HepG2 (cell line): Measurements from ENCODE around the gene FAM222A. TPM values are rescaled to one million over a fixed set of nuclear protein-coding genes. Genes with fewer than 3 reads are reported as not detected.

Source experiments
- CEBPG ChIP-seq: IDR thresholded peaks from 2 replicates; pipeline ENCODE4 v1.6.1; 2016
- FOSL2 ChIP-seq: sonication (generic); formaldehyde crosslinking; IDR thresholded peaks from 2 replicates; pipeline ENCODE4 v1.4.0; 2020; ENCODE audit warnings: missing genetic modification reagents
- FOXM1 ChIP-seq: sonication (generic); formaldehyde crosslinking; IDR thresholded peaks from 2 replicates; pipeline ENCODE4 v1.5.0; 2020; ENCODE audit warnings: missing genetic modification reagents
- GZF1 ChIP-seq: sonication (generic); formaldehyde crosslinking; IDR thresholded peaks from 2 replicates; pipeline ENCODE4 v1.5.1; 2020; ENCODE audit warnings: mild to moderate bottlenecking, missing genetic modification reagents
- KDM3A ChIP-seq: IDR thresholded peaks from 2 replicates; pipeline ENCODE4 v1.6.1; 2018; ENCODE audit warnings: low read depth, missing compliant biosample characterization
- KDM5A ChIP-seq: fragments of 200-600 bp; sonication (generic); IDR thresholded peaks from 2 replicates; pipeline ENCODE4 v1.7.0; 2018; ENCODE audit warnings: antibody characterized with exemption, mild to moderate bottlenecking, low read length, borderline replicate concordance
- MIER2 ChIP-seq: IDR thresholded peaks from 2 replicates; pipeline ENCODE4 v1.6.1; 2016; ENCODE audit warnings: missing biosample characterization, missing genetic modification reagents
- MXD4 ChIP-seq: IDR thresholded peaks from 2 replicates; pipeline ENCODE4 v1.6.1; 2016; ENCODE audit warnings: mild to moderate bottlenecking, missing biosample characterization, missing genetic modification reagents
- NFYB ChIP-seq: sonication (generic); formaldehyde crosslinking; IDR thresholded peaks from 2 replicates; pipeline ENCODE4 v1.4.0; 2020; ENCODE audit warnings: missing genetic modification reagents
- PITX1 ChIP-seq: sonication (generic); formaldehyde crosslinking; IDR thresholded peaks from 2 replicates; pipeline ENCODE4 v1.5.1; 2020; ENCODE audit warnings: mild to moderate bottlenecking, missing genetic modification reagents
- SAP130 ChIP-seq: IDR thresholded peaks from 2 replicates; pipeline ENCODE4 v1.6.1; 2016; ENCODE audit warnings: low read depth
- TGIF2 ChIP-seq: IDR thresholded peaks from 2 replicates; pipeline ENCODE4 v1.6.1; 2016; ENCODE audit warnings: control low read depth, missing compliant biosample characterization
- TOE1 ChIP-seq: sonication (generic); formaldehyde crosslinking; IDR thresholded peaks from 2 replicates; pipeline ENCODE4 v1.4.0; 2020; ENCODE audit warnings: mild to moderate bottlenecking, missing genetic modification reagents
- ZFAT ChIP-seq: sonication (generic); formaldehyde crosslinking; conservative IDR thresholded peaks from 2 replicates; pipeline ENCODE4 v1.8.1; 2023; ENCODE audit warnings: missing genetic modification reagents, inconsistent platforms
- ZFP37 ChIP-seq: sonication (generic); formaldehyde crosslinking; IDR thresholded peaks from 2 replicates; pipeline ENCODE4 v1.4.0; 2020; ENCODE audit warnings: missing genetic modification reagents, borderline replicate concordance
- ZNF121 ChIP-seq: sonication (generic); formaldehyde crosslinking; IDR thresholded peaks from 2 replicates; pipeline ENCODE4 v1.5.0; 2020; ENCODE audit warnings: mild to moderate bottlenecking, missing genetic modification reagents
- polyA plus RNA-seq, 8 experiments: library from polyadenylated mRNA; depleted of rRNA in 3 of 8; stranded (reverse) in 7 of 8; unstranded in 1 of 8; fragments of >200 nt; fragmentation: Illumina TruSeq in 4 of 8; extraction: Trizol in 4 of 8; gene quantifications; 2 replicates each; pipeline versions ENCODE4 v1.2.1 to v1.2.3, GENCODE V29; 2011 to 2016; ENCODE audit warnings: low read depth in 4 of 8, missing spikeins in 1 of 8, mixed read lengths in 1 of 8; ENCODE audit not compliant: insufficient read depth in 1 of 8
- total RNA-seq, 5 experiments: library from RNA; depleted of rRNA; stranded (reverse); fragments of >200 nt; fragmentation: Illumina TruSeq; extraction: Trizol; gene quantifications; 2 replicates each; pipeline ENCODE4 v1.2.3, GENCODE V29; 2016; ENCODE audit warnings: low read depth in 1 of 5
- TF ChIP-seq, protein P1 (sequence below): sonication (generic); formaldehyde crosslinking; IDR thresholded peaks from 2 replicates; pipeline ENCODE4 v1.5.0; 2020; ENCODE audit warnings: mild to moderate bottlenecking, missing genetic modification reagents, borderline replicate concordance
- TF ChIP-seq, protein P2 (sequence below): sonication (generic); formaldehyde crosslinking; IDR thresholded peaks from 2 replicates; pipeline ENCODE4; 2020; ENCODE audit warnings: missing genetic modification reagents, mild to moderate bottlenecking, borderline replicate concordance
- TF ChIP-seq, protein P3 (sequence below): sonication (generic); formaldehyde crosslinking; IDR thresholded peaks from 2 replicates; pipeline ENCODE4 v1.4.0; 2020; ENCODE audit warnings: low read depth, mild to moderate bottlenecking, missing genetic modification reagents

Gene FAM222A
- total and polyA plus RNA-seq, 2 of the 13 experiments (the other 11 are each of a cell fraction or from before 2014, with no cell fraction given): 2.7 to 9.6 TPM

DNA sequence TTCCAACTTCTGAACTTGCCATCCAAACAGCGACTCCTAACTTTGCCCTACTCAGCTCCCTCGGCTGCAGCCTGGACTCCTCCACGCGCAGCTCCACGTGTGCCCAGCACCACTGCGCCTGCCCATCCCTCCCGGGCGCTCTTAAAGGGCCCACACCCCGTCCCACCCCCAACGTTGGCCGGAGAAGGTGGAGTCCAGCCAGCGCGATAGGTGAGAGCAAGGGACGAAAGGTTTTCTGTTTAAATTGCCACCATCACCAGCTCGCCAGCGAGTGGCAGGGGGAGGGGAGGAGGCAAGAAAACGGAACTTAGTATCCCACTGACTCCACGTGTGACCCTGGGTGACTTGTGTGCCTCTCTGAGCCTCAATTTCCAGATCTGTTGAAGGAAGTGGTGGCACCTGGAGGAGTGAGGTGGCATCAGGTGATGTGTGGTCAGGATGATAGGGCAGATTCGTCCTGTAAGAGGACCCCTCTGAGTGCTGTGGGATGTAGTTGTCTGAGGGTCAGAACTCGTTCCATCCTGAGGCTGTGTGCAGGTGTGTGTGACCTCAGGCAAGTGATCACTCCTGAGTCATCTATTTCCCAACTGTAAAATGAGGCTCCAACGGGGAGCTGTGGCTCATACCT, 59.9 kb downstream of the FAM222A start (continued):
- TF ChIP-seq ZFAT (CRISPR knock-in tag): no peak
- peak; percentile 25 for TF ChIP-seq SAP130 (CRISPR knock-in tag)
- TF ChIP-seq KDM3A (CRISPR knock-in tag): no peak
- no peak for TF ChIP-seq FOXM1 (CRISPR knock-in tag)
- no peak for TF ChIP-seq TGIF2
- peak; percentile 14; the same call in 1 of the 2 replicates for TF ChIP-seq ZNF121 (CRISPR knock-in tag)
- TF ChIP-seq ZFP37 (CRISPR knock-in tag): no peak
- TF ChIP-seq NFYB: no peak
- no peak for TF ChIP-seq KDM5A
- TF ChIP-seq PITX1 (CRISPR knock-in tag): peak; percentile 58; the same call in 1 of the 2 replicates
- TF ChIP-seq GZF1 (CRISPR knock-in tag): no peak; the same call in 1 of the 2 replicates
- peak; percentile 58 for TF ChIP-seq FOSL2
- TF ChIP-seq, protein P1, sequence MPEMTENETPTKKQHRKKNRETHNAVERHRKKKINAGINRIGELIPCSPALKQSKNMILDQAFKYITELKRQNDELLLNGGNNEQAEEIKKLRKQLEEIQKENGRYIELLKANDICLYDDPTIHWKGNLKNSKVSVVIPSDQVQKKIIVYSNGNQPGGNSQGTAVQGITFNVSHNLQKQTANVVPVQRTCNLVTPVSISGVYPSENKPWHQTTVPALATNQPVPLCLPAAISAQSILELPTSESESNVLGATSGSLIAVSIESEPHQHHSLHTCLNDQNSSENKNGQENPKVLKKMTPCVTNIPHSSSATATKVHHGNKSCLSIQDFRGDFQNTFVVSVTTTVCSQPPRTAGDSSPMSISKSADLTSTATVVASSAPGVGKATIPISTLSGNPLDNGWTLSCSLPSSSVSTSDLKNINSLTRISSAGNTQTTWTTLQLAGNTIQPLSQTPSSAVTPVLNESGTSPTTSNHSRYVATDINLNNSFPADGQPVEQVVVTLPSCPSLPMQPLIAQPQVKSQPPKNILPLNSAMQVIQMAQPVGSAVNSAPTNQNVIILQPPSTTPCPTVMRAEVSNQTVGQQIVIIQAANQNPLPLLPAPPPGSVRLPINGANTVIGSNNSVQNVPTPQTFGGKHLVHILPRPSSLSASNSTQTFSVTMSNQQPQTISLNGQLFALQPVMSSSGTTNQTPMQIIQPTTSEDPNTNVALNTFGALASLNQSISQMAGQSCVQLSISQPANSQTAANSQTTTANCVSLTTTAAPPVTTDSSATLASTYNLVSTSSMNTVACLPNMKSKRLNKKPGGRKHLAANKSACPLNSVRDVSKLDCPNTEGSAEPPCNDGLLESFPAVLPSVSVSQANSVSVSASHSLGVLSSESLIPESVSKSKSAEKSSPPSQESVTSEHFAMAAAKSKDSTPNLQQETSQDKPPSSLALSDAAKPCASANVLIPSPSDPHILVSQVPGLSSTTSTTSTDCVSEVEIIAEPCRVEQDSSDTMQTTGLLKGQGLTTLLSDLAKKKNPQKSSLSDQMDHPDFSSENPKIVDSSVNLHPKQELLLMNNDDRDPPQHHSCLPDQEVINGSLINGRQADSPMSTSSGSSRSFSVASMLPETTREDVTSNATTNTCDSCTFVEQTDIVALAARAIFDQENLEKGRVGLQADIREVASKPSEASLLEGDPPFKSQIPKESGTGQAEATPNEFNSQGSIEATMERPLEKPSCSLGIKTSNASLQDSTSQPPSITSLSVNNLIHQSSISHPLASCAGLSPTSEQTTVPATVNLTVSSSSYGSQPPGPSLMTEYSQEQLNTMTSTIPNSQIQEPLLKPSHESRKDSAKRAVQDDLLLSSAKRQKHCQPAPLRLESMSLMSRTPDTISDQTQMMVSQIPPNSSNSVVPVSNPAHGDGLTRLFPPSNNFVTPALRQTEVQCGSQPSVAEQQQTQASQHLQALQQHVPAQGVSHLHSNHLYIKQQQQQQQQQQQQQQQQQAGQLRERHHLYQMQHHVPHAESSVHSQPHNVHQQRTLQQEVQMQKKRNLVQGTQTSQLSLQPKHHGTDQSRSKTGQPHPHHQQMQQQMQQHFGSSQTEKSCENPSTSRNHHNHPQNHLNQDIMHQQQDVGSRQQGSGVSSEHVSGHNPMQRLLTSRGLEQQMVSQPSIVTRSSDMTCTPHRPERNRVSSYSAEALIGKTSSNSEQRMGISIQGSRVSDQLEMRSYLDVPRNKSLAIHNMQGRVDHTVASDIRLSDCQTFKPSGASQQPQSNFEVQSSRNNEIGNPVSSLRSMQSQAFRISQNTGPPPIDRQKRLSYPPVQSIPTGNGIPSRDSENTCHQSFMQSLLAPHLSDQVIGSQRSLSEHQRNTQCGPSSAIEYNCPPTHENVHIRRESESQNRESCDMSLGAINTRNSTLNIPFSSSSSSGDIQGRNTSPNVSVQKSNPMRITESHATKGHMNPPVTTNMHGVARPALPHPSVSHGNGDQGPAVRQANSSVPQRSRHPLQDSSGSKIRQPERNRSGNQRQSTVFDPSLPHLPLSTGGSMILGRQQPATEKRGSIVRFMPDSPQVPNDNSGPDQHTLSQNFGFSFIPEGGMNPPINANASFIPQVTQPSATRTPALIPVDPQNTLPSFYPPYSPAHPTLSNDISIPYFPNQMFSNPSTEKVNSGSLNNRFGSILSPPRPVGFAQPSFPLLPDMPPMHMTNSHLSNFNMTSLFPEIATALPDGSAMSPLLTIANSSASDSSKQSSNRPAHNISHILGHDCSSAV (CRISPR knock-in tag): no peak
- no peak for TF ChIP-seq MXD4 (CRISPR knock-in tag)
- TF ChIP-seq, protein P2, sequence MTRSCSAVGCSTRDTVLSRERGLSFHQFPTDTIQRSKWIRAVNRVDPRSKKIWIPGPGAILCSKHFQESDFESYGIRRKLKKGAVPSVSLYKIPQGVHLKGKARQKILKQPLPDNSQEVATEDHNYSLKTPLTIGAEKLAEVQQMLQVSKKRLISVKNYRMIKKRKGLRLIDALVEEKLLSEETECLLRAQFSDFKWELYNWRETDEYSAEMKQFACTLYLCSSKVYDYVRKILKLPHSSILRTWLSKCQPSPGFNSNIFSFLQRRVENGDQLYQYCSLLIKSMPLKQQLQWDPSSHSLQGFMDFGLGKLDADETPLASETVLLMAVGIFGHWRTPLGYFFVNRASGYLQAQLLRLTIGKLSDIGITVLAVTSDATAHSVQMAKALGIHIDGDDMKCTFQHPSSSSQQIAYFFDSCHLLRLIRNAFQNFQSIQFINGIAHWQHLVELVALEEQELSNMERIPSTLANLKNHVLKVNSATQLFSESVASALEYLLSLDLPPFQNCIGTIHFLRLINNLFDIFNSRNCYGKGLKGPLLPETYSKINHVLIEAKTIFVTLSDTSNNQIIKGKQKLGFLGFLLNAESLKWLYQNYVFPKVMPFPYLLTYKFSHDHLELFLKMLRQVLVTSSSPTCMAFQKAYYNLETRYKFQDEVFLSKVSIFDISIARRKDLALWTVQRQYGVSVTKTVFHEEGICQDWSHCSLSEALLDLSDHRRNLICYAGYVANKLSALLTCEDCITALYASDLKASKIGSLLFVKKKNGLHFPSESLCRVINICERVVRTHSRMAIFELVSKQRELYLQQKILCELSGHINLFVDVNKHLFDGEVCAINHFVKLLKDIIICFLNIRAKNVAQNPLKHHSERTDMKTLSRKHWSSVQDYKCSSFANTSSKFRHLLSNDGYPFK (CRISPR knock-in tag): peak; percentile 18; the same call in 1 of the 2 replicates
- no peak for TF ChIP-seq MIER2 (CRISPR knock-in tag)
- TF ChIP-seq, protein P3, sequence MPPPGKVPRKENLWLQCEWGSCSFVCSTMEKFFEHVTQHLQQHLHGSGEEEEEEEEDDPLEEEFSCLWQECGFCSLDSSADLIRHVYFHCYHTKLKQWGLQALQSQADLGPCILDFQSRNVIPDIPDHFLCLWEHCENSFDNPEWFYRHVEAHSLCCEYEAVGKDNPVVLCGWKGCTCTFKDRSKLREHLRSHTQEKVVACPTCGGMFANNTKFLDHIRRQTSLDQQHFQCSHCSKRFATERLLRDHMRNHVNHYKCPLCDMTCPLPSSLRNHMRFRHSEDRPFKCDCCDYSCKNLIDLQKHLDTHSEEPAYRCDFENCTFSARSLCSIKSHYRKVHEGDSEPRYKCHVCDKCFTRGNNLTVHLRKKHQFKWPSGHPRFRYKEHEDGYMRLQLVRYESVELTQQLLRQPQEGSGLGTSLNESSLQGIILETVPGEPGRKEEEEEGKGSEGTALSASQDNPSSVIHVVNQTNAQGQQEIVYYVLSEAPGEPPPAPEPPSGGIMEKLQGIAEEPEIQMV (CRISPR knock-in tag): no peak
- no peak; the same call in 1 of the 2 replicates for TF ChIP-seq CEBPG (CRISPR knock-in tag)
- no peak for TF ChIP-seq TOE1 (CRISPR knock-in tag)
